ENCODE data around the gene FAM107B.
"Not testable (repeated sequence)": the region's sequence is repeated elsewhere in the genome, so short reads cannot be mapped to it uniquely, and the experiment has no call there.

The FAM107B gene

DNA sequence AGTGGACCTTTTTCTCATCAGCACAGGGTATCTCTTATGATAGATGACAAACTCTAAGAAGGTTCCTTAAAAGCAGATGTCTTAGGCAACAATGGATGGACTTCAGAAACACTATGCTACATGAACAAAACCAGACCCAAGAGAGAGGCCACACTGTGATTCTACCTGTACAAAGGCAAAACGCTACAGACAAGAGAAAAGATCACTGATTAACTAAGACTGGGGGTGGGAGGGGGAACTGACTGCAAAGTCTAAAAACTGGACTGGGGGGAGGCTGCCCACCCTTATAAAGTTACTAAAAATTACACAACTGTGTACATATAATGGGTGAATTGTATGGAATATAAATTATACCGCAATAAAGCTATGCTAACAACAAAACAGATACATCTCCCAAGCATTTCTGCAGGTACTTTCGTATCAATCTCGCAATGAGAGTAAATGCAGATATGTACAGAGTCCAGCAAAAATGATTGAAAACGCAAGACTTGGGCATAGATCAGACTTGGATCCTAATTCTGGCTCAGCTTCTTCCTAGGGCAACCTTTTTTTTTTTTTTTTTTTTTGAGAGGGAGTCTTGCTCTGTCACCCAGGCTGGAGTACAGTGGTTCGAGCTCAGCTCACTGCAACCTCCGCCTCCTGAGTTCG is 179.7 kb downstream of the FAM107B start:
- no peak for DNase-seq

DNA sequence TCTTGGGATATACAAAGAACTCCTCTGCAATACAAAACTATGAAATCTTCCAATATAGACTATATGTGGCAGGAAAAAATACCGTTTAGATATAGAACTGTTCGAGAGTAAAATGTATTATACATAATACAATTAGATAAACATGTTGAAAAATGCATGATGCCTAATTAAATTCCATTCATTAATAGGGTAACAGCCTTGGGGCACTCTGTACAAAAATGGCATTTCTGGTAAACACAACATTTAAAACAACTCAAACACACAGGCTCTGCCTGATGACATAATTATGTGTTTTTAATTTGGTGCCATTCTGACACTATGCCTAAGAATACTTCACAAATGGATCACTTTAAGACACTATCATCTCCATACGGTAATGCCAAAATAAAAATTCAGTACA is 180.9 kb downstream of the FAM107B start:
- no peak for DNase-seq

DNA sequence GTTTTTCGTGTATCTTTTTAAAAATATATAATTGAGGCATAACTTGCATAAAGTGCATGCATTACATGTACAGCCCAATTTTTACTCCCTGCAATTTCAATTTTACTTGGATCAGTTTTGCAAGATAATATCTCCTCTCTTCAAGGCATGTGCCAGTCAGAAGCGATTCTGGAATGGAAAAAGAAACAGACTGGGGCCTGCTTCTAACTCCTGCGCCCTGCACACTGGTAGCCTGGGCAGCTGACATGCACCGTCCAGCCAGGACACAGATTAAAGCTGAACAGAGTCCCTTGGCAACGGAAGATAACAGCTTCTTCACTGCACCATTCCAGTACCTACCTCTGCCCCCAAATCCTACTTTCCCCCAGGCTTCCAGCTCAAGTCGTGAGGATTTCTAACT is 182.1 kb downstream of the FAM107B start:
- DNase-seq = no peak

DNA sequence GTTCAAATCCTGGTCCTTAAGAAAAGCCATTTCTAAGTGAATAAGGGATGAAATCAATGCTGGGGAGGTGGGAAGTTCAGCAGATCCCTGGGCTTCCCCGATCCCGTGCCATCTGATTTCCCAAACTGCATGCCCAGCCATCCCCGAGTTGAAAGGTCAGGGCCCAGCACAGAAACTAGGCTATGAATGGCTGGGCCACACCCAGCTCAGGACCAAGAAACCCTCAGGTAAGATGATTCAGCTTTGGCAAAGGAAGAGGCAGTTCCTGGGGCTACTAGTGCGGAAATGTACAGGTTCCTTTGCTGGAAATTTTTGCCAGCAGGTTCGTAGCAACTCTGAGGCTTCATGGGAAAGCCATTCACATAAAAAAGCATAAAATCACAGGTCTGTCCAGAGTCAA is 182.7 kb downstream of the FAM107B start:
- DNase-seq = no peak

DNA sequence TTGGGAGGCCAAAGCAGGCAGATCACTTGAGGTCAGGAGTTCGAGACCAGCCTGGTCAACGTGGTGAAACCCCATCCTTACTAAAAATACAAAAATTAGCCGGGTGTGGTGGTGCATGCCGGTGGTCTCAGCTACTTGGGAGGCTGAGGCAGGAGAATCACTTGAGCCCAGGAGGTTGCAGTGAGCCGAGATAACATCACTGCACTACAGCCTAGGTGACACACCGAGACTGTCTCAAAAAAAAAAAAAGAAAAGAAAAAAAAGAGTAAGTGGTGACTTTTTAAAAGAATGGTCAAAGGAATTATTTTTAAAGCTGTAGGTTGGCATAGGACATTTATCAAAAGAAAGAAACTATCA is 185.8 kb downstream of the FAM107B start:
- DNase-seq = not testable (repeated sequence)

DNA sequence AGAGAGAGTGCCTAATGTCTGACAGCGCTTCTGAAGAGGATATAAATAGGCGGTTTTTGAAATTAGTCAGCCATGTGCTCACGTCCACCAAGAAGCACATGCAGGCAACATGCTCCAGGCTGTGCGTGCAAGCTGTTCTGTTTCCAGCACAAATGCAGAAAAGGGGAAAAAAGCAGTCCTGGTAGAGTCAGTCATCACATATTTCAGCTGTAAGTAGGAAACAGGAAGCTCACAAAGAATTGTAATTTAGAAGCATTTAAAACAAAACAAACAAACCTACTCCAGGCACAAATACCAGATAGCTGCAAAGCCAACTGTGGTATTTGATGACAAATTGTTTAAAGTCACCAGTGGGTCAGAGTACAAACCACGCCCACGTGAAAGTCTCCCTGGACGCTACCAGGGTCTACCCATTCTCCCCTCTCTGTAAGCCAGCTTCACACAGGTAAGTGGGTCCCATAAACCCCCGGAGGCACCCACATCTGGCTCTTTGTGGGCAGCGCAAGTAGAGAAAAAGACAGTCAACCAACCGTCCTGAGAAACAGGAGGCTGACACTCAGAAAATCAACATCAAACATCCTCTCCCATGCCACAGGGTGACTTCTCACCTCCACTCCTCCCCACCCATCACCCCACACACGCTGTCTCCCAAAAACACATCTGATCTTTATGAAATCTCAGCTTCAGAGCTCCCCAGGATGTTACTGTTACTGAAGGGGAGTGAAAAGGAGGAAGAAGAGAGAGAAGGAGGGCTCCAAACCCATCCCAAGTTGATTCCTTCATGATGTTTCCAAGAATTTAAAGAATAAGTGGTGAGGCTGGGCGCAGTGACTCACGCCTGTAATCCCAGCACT is 186.4 kb downstream of the FAM107B start:
- DNase-seq = no peak

DNA sequence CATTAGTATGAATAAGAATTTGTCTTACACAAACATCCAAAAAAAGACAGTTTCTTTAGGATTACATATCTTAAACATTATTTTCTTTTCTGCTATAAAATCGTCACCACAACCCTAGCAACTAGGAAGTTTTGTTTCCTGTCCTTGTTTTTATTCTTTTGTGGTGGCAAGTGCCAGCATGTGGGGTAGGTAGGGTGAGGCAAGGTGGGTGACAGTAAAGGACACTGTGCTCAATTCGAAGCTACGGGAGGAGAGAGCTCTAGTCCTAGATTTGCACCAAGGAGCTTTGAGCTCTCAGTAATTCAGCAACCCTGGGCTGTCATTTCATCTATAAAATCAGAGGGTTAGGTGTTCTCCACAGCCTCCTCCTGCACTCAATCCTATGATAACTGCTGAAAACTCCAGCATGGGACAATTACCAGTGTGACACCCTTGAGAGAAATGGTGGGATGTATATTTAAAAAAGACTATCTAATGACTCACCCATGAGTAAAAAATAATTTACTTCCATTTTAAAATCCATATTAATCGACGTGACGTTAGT is 187.1 kb downstream of the FAM107B start:
- DNase-seq = no peak

DNA sequence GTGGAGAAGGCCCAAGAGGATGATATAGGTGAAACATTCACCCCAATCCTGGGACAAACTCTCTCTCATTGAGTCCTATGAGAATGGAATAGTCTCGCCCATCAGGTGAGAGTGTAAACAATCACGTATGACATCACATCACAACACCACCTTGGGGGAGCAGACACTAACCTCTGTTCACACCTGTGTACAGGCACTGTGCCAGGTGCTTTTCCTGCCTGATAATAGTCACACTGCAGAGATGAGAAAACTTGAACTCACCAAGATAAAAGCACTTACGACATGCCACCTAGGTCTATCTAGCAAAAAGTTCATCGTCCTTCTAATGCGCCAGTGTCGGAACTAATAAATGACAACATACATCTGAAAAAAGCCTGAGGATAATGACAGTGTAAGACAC is 187.8 kb downstream of the FAM107B start:
- no peak for DNase-seq

DNA sequence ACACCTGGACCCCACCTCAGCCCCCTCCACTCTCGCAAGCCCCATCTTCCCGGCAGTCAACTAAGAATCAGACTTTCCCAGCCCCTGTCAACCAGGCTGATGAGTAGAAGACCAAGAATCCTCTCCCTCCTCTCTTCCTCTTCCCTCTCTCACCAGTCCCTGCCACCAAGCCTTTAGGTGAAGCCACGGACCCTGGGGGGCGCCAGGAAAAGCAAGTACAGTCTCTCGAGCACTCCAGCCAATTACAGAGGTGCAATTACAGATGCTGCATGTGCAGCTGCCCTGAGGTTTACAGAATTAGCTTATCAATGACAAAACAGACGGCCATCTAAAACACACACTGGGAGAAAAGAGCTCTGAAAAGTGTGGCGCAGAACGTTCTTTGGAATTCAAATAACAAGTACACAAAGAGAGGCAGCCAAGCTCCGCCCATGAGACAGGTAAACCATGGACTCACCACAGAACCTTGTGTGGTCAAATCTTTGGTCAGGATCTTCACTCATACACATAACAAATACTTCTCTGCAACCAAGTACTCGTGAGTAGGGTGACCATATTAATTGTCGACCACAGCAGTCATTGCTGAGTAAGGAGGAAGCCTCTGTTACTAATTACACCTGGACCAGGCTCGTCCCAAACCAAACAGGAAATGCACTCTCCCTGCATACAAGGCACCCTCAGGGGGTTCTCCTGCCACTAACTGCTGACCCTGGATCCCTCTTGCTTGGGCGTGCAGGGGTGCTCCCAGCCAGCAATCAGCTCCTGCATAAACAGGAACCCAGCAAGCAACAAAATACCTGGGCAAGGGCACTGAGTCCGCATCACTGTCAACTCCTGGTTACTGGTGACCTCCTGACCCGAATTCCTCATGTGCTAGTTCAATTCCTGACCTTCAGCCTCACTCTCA is 189.2 kb downstream of the FAM107B start:
- DNase-seq = no peak

DNA sequence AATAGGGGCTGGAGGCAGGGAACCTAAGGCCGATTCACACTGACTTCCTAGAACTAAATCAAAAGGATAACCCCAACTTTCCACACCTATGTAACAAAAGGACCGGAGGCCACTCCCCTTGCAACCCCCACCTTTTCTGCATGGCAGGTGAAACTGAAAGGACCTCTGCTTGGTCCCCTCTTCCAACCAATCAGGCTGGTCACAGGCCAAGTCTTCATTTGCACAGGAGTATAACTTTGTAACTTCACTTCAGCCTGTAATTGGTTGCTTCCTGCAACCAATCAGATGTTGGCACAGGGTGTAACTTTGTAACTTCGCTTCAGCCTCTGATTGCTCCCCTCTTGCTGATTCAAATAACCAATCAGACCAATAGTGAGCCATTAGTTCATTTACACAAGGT is 190.0 kb downstream of the FAM107B start:
- no peak for DNase-seq

DNA sequence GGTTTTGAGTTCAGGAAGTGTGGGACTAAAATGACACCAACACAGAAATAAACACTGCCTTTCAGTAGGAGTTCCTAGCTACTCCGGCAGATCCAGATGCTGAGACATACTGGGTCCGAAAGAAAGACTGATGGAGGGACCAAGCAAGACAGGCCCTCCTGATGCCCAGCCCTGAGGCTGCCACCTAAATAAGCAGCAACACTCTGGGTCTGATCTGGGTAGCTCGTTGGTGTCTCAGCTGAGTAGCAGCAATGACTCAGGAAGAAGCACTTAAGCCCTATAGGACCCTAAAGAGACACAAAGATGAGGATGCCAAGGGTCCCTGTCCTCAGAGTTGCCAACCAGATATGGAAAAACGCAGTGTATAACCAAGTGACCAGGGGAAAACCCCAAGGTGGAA is 190.7 kb downstream of the FAM107B start:
- no peak for DNase-seq

DNA sequence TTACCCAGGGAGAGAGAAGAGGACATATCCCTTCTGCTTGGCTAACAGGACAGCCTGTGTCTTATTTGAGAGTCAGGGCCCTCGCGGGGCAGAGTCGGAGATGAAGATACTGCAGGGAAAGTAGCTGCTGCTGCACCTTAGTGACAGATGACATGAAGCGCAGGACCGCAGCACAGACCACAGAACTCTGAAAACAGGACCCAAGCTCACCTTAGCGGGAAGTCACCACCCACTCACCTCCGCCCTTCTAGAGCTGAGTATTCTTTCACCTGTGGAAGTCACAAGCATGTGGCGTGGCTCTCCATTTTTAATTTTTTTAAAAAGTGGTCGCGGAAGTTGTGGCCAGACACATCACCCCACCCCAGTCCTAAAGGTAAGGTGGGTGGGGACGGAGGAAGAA is 191.4 kb downstream of the FAM107B start:
- DNase-seq = no peak

DNA sequence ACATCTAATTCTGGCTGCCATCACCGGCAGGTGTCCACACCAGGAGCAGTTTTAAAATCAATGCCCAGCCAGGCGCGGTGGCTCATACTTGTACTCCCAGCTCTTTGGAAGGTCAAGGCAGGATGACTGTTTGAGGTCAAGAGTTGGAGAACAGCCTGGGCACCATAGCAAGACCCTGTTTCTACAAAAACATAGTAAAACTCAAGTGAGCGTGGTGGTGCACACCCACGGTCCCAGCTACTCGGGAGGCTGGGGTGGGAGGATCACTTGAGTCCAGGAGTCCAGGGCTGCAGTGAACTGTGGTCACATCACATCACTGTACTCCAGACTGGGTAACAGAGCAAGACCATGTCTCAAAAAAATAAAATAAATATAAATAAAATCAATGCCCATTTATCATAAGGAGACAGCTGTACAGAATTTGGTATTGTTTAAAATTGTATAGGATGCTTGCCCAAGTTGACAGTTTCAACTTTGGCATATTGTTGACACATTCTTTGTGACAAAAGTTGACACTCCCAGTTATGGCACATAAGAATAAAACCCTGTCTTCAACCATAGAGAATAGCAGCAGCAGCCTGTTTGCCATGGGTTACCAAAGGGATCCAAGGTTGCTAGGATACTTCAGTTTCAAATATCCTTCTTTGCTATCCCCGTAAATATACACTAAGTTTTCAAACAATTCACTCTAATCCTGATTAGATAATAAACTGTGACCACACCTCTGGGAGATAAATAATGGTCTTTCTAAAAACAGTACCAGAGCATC is 193.0 kb downstream of the FAM107B start:
- DNase-seq = no peak

DNA sequence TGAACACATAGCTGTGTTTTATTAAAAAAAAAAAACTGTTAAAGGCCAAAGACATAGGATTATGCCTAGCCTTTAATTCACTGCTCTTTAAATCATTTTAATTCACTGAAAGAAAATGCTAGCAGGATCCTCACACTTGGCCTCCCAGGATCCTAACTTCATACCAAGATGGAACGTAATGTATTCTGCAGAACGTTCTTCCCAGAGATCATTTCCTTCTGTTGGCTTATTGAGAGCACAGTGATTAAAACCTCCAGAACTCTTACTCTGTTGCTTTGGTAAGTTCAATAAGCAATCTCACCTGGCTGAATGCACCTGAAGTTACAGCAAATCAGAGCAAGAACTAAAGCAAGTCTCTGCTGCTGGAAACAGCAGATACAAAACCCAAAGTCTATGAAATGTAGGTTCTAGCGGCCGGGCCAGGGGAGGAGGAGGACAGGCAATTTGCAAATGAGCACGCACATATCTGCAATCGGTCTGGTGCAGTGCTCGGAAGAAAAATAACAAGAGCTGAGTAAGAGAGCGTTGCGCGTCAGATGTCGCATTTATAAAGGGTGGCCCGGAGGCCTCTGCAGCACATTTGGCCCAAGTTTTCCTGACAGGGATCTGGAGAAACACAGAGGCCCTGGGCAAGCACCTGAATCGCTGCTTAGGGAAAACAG is 193.9 kb downstream of the FAM107B start:
- DNase-seq = no peak

DNA sequence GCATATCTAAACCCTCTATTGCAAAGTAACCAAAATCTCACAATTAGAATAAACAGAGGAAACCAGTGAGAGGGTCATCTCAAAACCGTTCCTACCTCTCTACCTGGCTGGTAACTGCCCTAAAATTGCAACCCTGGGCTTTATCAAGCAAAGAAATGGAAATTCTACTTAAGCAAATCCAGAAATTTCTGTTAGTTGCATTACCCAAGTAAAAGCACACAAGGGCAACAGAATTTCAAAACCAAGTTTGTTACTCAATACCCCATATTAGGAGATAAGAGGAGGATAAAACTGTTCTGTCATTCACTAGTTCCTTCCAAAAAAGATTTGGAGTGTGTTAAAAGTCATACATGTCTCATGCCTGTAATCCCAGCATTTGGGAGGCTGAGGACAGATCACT is 195.3 kb downstream of the FAM107B start:
- no peak for DNase-seq

DNA sequence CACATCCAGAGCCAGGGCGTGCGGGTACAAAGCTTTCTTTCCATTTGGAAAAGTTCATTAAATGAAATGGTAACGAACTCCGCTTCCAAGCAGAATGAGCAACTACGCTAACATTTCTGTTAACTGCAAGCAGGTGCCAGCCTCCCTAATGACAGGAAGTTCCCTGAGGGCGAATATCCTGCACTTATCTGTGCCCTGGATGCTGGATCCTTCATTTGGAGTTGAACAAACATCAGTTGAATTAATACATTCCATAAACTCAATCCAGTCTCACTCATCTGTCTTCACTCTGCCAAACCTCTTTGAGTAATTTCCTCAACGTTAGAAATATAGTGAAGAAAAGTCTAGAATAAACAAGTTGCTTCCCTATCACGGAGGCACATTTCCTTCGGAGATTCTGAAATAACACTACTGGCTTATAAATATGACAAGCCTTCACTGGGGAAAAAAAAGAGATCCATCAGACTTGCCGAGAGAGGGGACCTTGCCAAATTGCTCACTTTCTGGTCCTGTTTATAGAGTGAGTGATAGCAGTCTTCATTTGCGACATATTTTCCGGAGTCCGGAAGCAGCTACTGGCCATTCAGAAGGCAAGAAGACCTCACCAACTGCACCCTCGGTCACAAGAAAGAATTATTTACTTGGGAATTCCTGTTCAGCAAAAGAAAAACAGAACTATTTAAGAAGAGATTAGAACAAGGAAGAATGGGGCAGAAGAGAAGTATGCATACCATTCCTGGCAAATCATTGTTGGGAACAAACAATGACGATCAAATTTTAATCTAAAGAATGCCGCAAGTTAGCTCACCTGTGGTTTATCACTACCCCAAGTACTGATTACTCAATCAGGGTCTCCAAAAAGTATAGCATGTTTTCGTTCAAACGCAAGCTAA is 196.4 kb downstream of the FAM107B start:
- no peak for DNase-seq

DNA sequence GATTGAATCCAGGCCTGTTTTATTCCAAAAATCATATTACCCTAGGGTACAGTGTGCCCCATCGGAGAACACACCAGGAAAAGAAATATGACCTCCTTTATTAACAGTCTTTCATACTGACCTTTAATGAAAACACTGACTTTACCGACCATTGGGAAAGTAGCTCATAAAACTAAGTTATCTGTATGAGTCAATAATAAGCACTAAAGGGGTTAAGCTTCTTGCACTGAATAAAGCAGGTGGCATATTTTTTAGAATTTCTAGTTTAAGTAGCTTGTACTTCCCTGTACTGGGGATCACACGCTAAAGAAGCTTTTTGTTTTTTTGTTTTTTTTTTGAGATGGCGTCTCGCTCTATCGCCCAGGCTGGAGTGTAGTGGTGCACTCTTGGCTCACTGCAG is 199.8 kb downstream of the FAM107B start:
- no peak for DNase-seq

DNA sequence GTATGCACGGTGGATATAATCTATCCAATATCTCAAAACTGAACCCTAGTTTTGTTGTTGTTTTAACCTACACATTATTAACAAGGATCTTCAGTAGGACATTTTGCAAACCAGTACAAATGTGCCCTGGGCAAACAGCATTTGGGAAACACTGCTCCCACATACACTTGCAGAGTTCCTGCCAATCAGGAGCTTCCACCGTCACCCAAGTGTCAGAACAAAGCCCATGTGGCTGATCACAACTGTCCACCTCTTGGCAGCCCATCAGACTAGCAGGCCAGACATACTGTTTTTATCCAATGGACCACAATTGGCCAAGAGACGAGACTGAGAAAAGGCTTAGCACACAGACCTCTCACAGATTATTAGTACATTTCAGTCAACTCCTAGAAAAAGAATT is 200.4 kb downstream of the FAM107B start:
- DNase-seq = no peak

DNA sequence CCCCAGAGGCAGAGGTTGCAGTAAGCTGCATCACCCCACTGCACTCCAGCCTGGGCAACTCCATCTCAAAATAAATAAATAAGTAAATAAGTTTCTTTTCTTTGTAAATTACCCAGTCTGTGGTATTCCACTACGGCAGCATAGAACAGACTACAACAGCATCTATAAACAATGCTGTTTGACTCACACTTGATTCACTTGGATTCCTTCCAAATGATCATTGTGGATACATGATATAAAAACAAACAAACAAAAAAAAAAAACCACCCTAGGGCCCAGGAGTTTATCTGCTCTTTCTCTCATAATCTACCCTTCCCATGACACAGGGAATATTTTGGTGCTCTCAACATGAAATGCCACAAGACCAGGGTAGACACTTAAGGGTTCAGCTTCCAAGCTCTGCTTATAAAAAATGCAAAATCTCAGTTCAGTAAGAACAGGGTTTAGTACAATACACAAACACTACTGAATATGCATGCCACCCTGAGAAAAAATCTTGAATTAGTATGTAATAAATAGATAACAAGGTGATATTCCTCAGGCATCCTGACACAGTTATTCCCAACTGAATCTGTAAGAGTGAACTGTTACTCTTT is 200.9 kb downstream of the FAM107B start:
- DNase-seq = no peak

DNA sequence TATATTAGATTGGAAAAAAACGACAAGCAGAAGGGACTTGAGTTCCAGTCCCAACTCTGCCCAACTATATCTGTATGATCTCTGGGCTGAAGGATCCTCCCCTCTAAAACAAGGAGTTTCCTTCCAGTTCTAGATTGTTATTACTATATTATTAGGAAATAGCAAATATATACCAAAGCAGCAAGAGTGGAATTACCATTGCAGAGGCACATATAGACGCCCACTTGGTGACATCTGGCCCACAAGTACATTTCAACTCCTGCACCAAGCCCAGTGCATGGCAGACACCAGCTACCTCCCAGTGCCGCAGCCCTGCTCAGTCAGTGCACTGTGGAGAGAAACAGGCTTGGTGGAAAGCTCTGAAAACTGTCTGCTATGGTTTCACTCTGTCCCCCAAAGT is 201.9 kb downstream of the FAM107B start:
- no peak for DNase-seq

All from femur (tissue), 1 donor.